Nephron progenitor cell (in vitro differentiated cells): ENCODE data around the gene TIMP2.

Experiments used
- DNase-seq: peaks from one replicate; pipeline ENCODE4 v3.0.0; 2021
- H3K27ac Mint-ChIP-seq: 2 replicates; pipeline ENCODE4 v1.8.0; 2021; ENCODE audit warnings: mild to moderate bottlenecking, moderate library complexity, mixed read lengths
- H3K27me3 Mint-ChIP-seq: 2 replicates; pipeline ENCODE4 v1.8.0; 2021; ENCODE audit warnings: mild to moderate bottlenecking, low read depth, mixed read lengths; ENCODE audit not compliant: poor library complexity
- H3K36me3 Mint-ChIP-seq: 2 replicates; pipeline ENCODE4 v1.8.0; 2021; ENCODE audit warnings: low read depth, mixed read lengths
- H3K4me1 Mint-ChIP-seq: 2 replicates; pipeline ENCODE4 v1.8.0; 2021; ENCODE audit warnings: mixed read lengths
- H3K4me3 Mint-ChIP-seq: 2 replicates; pipeline ENCODE4 v1.8.0; 2021; ENCODE audit warnings: mild to moderate bottlenecking, moderate library complexity, mixed read lengths
- H3K9me3 Mint-ChIP-seq: 2 replicates; pipeline ENCODE4 v1.8.0; 2021; ENCODE audit warnings: mild to moderate bottlenecking, moderate library complexity, mixed read lengths
- CTCF ChIP-seq: fragments of 200-600 bp; sonication (generic); IDR thresholded peaks from 2 replicates; pipeline ENCODE4 v1.5.0; 2021; ENCODE audit warnings: antibody characterized with exemption

Gene TIMP2

GRCh38 chr17:78815696-78816095 lies 109.5 kb downstream of the TIMP2 start:
- no peaks in the 10 kb centered on the region for H3K4me1 Mint-ChIP-seq
- no peaks in the 10 kb centered on the region for H3K9me3 Mint-ChIP-seq
- H3K36me3 Mint-ChIP-seq, result peaks cover 70% of the 10 kb centered on the region
- no peak overlapping the region for H3K4me3 Mint-ChIP-seq
- DNase-seq, result no peak
- no peaks in the 10 kb centered on the region for H3K27me3 Mint-ChIP-seq
- TF ChIP-seq CTCF, result no peak
- no peak overlapping the region for H3K27ac Mint-ChIP-seq

GRCh38 chr17:78812855-78813254 lies 112.3 kb downstream of the TIMP2 start:
- H3K4me1 Mint-ChIP-seq, result no peaks in the 10 kb centered on the region
- peak overlapping the region; percentile 29 for H3K27ac Mint-ChIP-seq
- DNase-seq, result no peak
- H3K27me3 Mint-ChIP-seq, result no peaks in the 10 kb centered on the region
- no peaks in the 10 kb centered on the region for H3K9me3 Mint-ChIP-seq
- H3K36me3 Mint-ChIP-seq, result peaks cover 67% of the 10 kb centered on the region
- TF ChIP-seq CTCF, result no peak
- no peak overlapping the region for H3K4me3 Mint-ChIP-seq

- Mint-ChIP-seq H3K27ac (no peak overlapping the region), H3K4me3 (no peak overlapping the region), H3K4me1 (no peaks in the 10 kb centered on the region), H3K36me3 (peaks cover 76% of the 10 kb centered on the region), H3K27me3 (no peaks in the 10 kb centered on the region), H3K9me3 (no peaks in the 10 kb centered on the region)
- no peak for DNase-seq
- no peak for TF ChIP-seq CTCF
These were observed 117.0 kb downstream of the TIMP2 start for GRCh38 chr17:78808163-78808562.

- Mint-ChIP-seq H3K9me3 (no peaks in the 10 kb centered on the region), H3K4me3 (no peak overlapping the region), H3K4me1 (no peaks in the 10 kb centered on the region), H3K27me3 (no peaks in the 10 kb centered on the region), H3K36me3 (peaks cover 68% of the 10 kb centered on the region), H3K27ac (no peak overlapping the region)
- no peak for TF ChIP-seq CTCF
- no peak for DNase-seq
These were observed 118.7 kb downstream of the TIMP2 start for GRCh38 chr17:78806451-78806850.

- no peak for TF ChIP-seq CTCF
- H3K9me3 Mint-ChIP-seq, result no peaks in the 10 kb centered on the region
- H3K36me3 Mint-ChIP-seq, result peaks cover 62% of the 10 kb centered on the region
- DNase-seq, result no peak
- H3K4me3 Mint-ChIP-seq, result no peak overlapping the region
- peak overlapping the region; percentile 59 for H3K27ac Mint-ChIP-seq
- H3K4me1 Mint-ChIP-seq, result no peaks in the 10 kb centered on the region
- H3K27me3 Mint-ChIP-seq, result no peaks in the 10 kb centered on the region
These were observed 119.9 kb downstream of the TIMP2 start for GRCh38 chr17:78805301-78805700.

- Mint-ChIP-seq H3K27me3 (no peaks in the 10 kb centered on the region), H3K9me3 (no peaks in the 10 kb centered on the region), H3K4me1 (no peaks in the 10 kb centered on the region), H3K4me3 (no peak overlapping the region), H3K27ac (peak overlapping the region; percentile 59), H3K36me3 (peaks cover 60% of the 10 kb centered on the region)
- TF ChIP-seq CTCF, result no peak
- no peak for DNase-seq
These were observed 120.4 kb downstream of the TIMP2 start for GRCh38 chr17:78804777-78805176.
